HEK293 (cell line): ENCODE results near the gene GMPPA.

Source experiments
- CTCF ChIA-PET: fragments of 350-600 bp; formaldehyde crosslinking; extraction: SDS; loops from one replicate; lab custom pipeline; 2021; ENCODE audit warnings: antibody characterized with exemption; lab: Yijun Ruan, JAX
- POLR2A ChIA-PET: fragments of 300-600 bp; formaldehyde crosslinking; extraction: SDS; loops from one replicate; lab custom pipeline; 2020; ENCODE audit warnings: antibody characterized with exemption, inconsistent platforms; lab: Yijun Ruan, JAX
- H3K27ac ChIP-seq: fragments of 200-500 bp; sonication (Bioruptor generic); 2 replicates; pipeline ENCODE4 v1.5.1; 2014; ENCODE audit warnings: low read depth, low read length, control low read depth, inconsistent platforms; ENCODE audit errors: extremely low read depth
- H3K36me3 ChIP-seq, 2 experiments: fragments of 200-500 bp in 1 of 2; sonication (Bioruptor generic) in 1 of 2; 1 replicate in 1 of 2; 2 replicates in 1 of 2; pipeline ENCODE4 v1.5.1; 2014 to 2017; ENCODE audit warnings: inconsistent platforms in 2 of 2, low read length in 2 of 2; ENCODE audit not compliant: control insufficient read depth in 2 of 2, insufficient read depth in 1 of 2
- H3K4me1 ChIP-seq: fragments of 200-500 bp; sonication (Bioruptor generic); 2 replicates; pipeline ENCODE4 v1.5.1; 2014; ENCODE audit warnings: mild to moderate bottlenecking, low read length, inconsistent platforms; ENCODE audit not compliant: control insufficient read depth, insufficient read depth
- H3K4me3 ChIP-seq: 2 replicates; pipeline ENCODE4 v1.5.1; 2011; ENCODE audit warnings: low read depth, mild to moderate bottlenecking, control low read depth, low read length, moderate library complexity
- H3K9me3 ChIP-seq: fragments of 200-500 bp; sonication (Bioruptor generic); 2 replicates; pipeline ENCODE4 v1.5.1; 2014; ENCODE audit warnings: low read depth, low read length, inconsistent platforms; ENCODE audit not compliant: control insufficient read depth, insufficient read depth
- GLIS1 ChIP-seq: fragments of 450-650 bp; formaldehyde crosslinking; IDR thresholded peaks from 2 replicates; pipeline ENCODE4 v1.5.1; 2016; ENCODE audit warnings: missing biosample characterization, missing genetic modification characterization
- GLIS2 ChIP-seq: fragments of 450-650 bp; formaldehyde crosslinking; IDR thresholded peaks from 2 replicates; pipeline ENCODE4 v1.5.1; 2016; ENCODE audit warnings: missing biosample characterization, missing genetic modification characterization
- HOXA7 ChIP-seq: sonication (generic); formaldehyde crosslinking; IDR thresholded peaks from 2 replicates; pipeline ENCODE4 v1.8.1; 2022; ENCODE audit warnings: missing genetic modification reagents, borderline replicate concordance
- OVOL3 ChIP-seq: fragments of 450-650 bp; formaldehyde crosslinking; IDR thresholded peaks from 2 replicates; pipeline ENCODE4 v1.5.1; 2016; ENCODE audit warnings: missing biosample characterization, missing genetic modification characterization
- WT1 ChIP-seq: fragments of 450-650 bp; formaldehyde crosslinking; IDR thresholded peaks from 2 replicates; pipeline ENCODE4 v1.5.1; 2016; ENCODE audit warnings: missing biosample characterization, missing genetic modification characterization
- ZNF133 ChIP-seq: fragments of 450-650 bp; formaldehyde crosslinking; IDR thresholded peaks from 2 replicates; pipeline ENCODE4 v1.5.1; 2016; ENCODE audit warnings: missing biosample characterization, missing genetic modification characterization
- ZNF211 ChIP-seq: fragments of 450-650 bp; formaldehyde crosslinking; IDR thresholded peaks from 2 replicates; pipeline ENCODE4 v1.5.1; 2016; ENCODE audit warnings: low read depth, missing biosample characterization, missing genetic modification characterization
- ZNF214 ChIP-seq: fragments of 450-650 bp; formaldehyde crosslinking; IDR thresholded peaks from 2 replicates; pipeline ENCODE4 v1.5.1; 2017; ENCODE audit warnings: missing biosample characterization, mild to moderate bottlenecking, missing genetic modification characterization, borderline replicate concordance
- ZNF248 ChIP-seq: fragments of 450-650 bp; formaldehyde crosslinking; IDR thresholded peaks from 2 replicates; pipeline ENCODE4 v1.5.1; 2017; ENCODE audit warnings: missing biosample characterization, missing genetic modification characterization
- ZNF354C ChIP-seq: fragments of 450-650 bp; formaldehyde crosslinking; IDR thresholded peaks from 2 replicates; pipeline ENCODE4 v1.5.1; 2016; ENCODE audit warnings: missing biosample characterization, missing genetic modification characterization, low read depth, borderline replicate concordance
- ZNF529 ChIP-seq: fragments of 450-650 bp; formaldehyde crosslinking; IDR thresholded peaks from 2 replicates; pipeline ENCODE4 v1.5.1; 2017; ENCODE audit warnings: missing genetic modification characterization, missing biosample characterization; ENCODE audit not compliant: insufficient replicate concordance
- ZNF561 ChIP-seq: fragments of 450-650 bp; IDR thresholded peaks from 2 replicates; pipeline ENCODE4 v1.5.1; 2018; ENCODE audit warnings: missing biosample characterization, missing genetic modification characterization, borderline replicate concordance
- ZNF571 ChIP-seq: fragments of 450-650 bp; formaldehyde crosslinking; IDR thresholded peaks from 2 replicates; pipeline ENCODE4 v1.5.0; 2017; ENCODE audit warnings: missing biosample characterization, missing genetic modification characterization
- ZNF629 ChIP-seq: fragments of 450-650 bp; formaldehyde crosslinking; IDR thresholded peaks from 2 replicates; pipeline ENCODE4 v1.5.1; 2017; ENCODE audit warnings: missing biosample characterization, missing genetic modification characterization
- ZNF768 ChIP-seq: fragments of 450-650 bp; formaldehyde crosslinking; IDR thresholded peaks from 2 replicates; pipeline ENCODE4 v1.5.1; 2018; ENCODE audit warnings: missing biosample characterization, mild to moderate bottlenecking, missing genetic modification characterization
- ZNF785 ChIP-seq: fragments of 450-650 bp; formaldehyde crosslinking; IDR thresholded peaks from 2 replicates; pipeline ENCODE4 v1.5.1; 2016; ENCODE audit warnings: missing biosample characterization, missing genetic modification characterization
- ZNF791 ChIP-seq: fragments of 450-650 bp; formaldehyde crosslinking; IDR thresholded peaks from 2 replicates; pipeline ENCODE4 v1.5.1; 2016; ENCODE audit warnings: missing biosample characterization, missing genetic modification characterization
- ZNF830 ChIP-seq: fragments of 450-650 bp; IDR thresholded peaks from 2 replicates; pipeline ENCODE4 v1.5.0; 2018; ENCODE audit warnings: missing biosample characterization, missing genetic modification characterization, low read depth, mild to moderate bottlenecking, moderate library complexity
- ZSCAN30 ChIP-seq: fragments of 450-650 bp; IDR thresholded peaks from 2 replicates; pipeline ENCODE4 v1.5.1; 2018; ENCODE audit warnings: missing biosample characterization, mild to moderate bottlenecking, missing genetic modification characterization, moderate library complexity
- TF ChIP-seq, protein P1 (sequence below): fragments of 450-650 bp; formaldehyde crosslinking; IDR thresholded peaks from 2 replicates; pipeline ENCODE4 v1.5.1; 2017; ENCODE audit warnings: missing biosample characterization, missing genetic modification characterization
- TF ChIP-seq, protein P2 (sequence below): fragments of 450-650 bp; IDR thresholded peaks from 2 replicates; pipeline ENCODE4 v1.5.1; 2018; ENCODE audit warnings: missing biosample characterization, mild to moderate bottlenecking, missing genetic modification characterization
- TF ChIP-seq, protein P3 (sequence below): fragments of 450-650 bp; formaldehyde crosslinking; IDR thresholded peaks from 2 replicates; pipeline ENCODE4 v1.5.1; 2016; ENCODE audit warnings: missing biosample characterization, missing genetic modification characterization
- TF ChIP-seq, protein P4 (sequence below): fragments of 450-650 bp; formaldehyde crosslinking; IDR thresholded peaks from 2 replicates; pipeline ENCODE4 v1.5.1; 2016; ENCODE audit warnings: missing biosample characterization, missing genetic modification characterization
- TF ChIP-seq, protein P5 (sequence below): fragments of 450-650 bp; formaldehyde crosslinking; IDR thresholded peaks from 2 replicates; pipeline ENCODE4 v1.5.1; 2016; ENCODE audit warnings: missing biosample characterization, missing genetic modification characterization

The GMPPA gene

DNA sequence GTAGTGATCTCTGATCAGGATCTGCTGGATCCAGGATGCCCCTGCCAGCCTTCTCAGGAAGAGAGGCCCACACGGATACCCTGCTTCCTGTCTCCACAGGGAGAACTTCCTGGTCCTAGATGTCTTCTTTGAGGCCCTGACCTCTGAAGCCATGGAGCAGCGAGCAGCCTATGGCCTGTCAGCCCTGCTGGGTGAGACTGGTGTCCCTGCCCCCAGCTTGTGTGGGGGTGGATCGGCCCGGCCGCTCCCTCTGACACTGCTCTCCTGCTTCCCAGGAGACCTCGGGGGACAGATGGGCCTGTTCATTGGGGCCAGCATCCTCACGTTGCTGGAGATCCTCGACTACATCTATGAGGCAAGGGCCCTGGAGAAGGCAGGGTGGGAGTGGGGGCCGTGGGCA is 38.3 kb downstream of the GMPPA start:
- H3K4me1 ChIP-seq: no peaks in the 10 kb centered on the region
- no peaks in the 10 kb centered on the region for H3K9me3 ChIP-seq
- H3K36me3 ChIP-seq: peaks cover 0 to 32% of the 10 kb centered on the region in 2 experiments; a peak in 1 of 3 replicates
- ChIA-PET CTCF (interaction anchor here (0.5 to 1.0 kb wide), 2 partner anchors 78 to 320 kb away, joined by 3 read pairs; no protein-coding TSS in a partner anchor), POLR2A (no interaction called here)
- TF ChIP-seq, protein P1, sequence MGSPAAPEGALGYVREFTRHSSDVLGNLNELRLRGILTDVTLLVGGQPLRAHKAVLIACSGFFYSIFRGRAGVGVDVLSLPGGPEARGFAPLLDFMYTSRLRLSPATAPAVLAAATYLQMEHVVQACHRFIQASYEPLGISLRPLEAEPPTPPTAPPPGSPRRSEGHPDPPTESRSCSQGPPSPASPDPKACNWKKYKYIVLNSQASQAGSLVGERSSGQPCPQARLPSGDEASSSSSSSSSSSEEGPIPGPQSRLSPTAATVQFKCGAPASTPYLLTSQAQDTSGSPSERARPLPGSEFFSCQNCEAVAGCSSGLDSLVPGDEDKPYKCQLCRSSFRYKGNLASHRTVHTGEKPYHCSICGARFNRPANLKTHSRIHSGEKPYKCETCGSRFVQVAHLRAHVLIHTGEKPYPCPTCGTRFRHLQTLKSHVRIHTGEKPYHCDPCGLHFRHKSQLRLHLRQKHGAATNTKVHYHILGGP (tag by site-specific recombination): no peak
- TF ChIP-seq WT1 (tag by site-specific recombination) (no peak), ZNF133 (tag by site-specific recombination) (no peak), ZNF629 (tag by site-specific recombination) (no peak), ZNF214 (tag by site-specific recombination) (no peak), HOXA7 (no peak), OVOL3 (tag by site-specific recombination) (no peak), ZNF571 (tag by site-specific recombination) (no peak), GLIS1 (tag by site-specific recombination) (no peak), ZNF768 (tag by site-specific recombination) (no peak), ZSCAN30 (no peak), ZNF248 (tag by site-specific recombination) (no peak), ZNF785 (tag by site-specific recombination) (no peak), ZNF791 (tag by site-specific recombination) (no peak), ZNF529 (tag by site-specific recombination) (no peak), ZNF211 (tag by site-specific recombination) (no peak)
- TF ChIP-seq, protein P2, sequence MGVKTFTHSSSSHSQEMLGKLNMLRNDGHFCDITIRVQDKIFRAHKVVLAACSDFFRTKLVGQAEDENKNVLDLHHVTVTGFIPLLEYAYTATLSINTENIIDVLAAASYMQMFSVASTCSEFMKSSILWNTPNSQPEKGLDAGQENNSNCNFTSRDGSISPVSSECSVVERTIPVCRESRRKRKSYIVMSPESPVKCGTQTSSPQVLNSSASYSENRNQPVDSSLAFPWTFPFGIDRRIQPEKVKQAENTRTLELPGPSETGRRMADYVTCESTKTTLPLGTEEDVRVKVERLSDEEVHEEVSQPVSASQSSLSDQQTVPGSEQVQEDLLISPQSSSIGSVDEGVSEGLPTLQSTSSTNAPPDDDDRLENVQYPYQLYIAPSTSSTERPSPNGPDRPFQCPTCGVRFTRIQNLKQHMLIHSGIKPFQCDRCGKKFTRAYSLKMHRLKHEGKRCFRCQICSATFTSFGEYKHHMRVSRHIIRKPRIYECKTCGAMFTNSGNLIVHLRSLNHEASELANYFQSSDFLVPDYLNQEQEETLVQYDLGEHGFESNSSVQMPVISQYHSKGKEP (tag by site-specific recombination): no peak
- TF ChIP-seq, protein P3, sequence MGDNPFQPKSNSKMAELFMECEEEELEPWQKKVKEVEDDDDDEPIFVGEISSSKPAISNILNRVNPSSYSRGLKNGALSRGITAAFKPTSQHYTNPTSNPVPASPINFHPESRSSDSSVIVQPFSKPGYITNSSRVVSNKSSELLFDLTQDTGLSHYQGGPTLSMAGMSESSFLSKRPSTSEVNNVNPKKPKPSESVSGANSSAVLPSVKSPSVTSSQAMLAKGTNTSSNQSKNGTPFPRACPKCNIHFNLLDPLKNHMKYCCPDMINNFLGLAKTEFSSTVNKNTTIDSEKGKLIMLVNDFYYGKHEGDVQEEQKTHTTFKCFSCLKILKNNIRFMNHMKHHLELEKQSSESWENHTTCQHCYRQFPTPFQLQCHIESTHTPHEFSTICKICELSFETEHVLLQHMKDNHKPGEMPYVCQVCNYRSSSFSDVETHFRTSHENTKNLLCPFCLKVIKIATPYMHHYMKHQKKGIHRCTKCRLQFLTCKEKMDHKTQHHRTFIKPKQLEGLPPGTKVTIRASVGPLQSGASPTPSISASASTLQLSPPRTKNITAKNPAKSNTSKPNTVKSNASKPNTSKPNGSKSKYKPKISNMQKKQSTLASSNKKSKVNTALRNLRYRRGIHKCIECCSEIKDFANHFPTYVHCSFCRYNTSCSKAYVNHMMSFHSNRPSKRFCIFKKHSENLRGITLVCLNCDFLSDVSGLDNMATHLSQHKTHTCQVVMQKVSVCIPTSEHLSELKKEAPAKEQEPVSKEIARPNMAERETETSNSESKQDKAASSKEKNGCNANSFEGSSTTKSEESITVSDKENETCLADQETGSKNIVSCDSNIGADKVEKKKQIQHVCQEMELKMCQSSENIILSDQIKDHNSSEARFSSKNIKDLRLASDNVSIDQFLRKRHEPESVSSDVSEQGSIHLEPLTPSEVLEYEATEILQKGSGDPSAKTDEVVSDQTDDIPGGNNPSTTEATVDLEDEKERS (tag by site-specific recombination): no peak
- no peak overlapping the region for H3K4me3 ChIP-seq
- H3K27ac ChIP-seq: no peak overlapping the region

DNA sequence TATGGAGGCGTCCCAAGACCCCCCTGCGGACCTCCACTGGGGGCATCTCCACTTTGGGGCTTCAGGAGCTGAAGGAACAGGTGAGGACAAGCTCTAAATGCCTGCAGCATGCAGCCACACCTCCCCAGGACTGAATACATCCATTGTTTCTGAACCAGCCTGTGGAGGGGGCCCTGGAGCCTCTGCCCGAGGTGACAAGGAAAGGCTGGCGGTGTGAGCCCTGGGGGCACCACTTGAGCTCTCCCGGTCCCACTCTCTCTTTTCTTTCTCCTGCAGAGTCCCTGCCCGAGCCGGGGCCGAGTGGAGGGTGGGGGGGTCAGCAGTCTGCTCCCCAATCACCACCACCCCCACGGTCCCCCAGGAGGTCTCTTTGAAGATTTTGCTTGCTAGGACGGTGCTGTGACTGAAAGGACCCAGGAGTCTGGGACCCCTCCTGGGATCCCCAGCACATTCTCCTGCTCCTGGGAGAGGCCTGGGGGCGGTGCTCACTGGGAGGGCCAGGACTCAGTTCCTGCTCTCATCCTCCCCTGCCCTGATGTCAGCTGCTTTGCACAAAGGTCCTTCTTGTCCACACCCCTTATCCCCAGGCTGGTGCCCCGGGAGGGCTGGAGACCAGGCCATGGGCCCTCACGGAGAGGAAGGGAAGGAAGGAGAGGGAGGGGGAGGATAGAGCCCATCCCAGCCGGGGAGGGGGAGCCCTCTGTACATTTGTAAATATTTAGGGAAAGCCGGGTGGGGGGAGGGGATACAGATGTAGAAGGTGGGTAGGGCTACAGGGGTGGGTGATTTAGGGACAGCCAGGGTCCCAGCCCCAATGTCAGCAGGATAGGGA is 39.2 kb downstream of the GMPPA start:
- Histone ChIP-seq H3K9me3 (no peaks in the 10 kb centered on the region), H3K36me3 (peaks cover 0 to 32% of the 10 kb centered on the region in 2 experiments; a peak in 1 of 3 replicates), H3K4me3 (no peak overlapping the region), H3K27ac (no peak overlapping the region), H3K4me1 (no peaks in the 10 kb centered on the region)
- ChIA-PET POLR2A (no interaction called here), CTCF (interaction anchor here (0.5 to 4.2 kb wide), 8 partner anchors 7 to 319 kb away, joined by 3 to 68 read pairs (median 4); no protein-coding TSS in a partner anchor)
- TF ChIP-seq, protein P4, sequence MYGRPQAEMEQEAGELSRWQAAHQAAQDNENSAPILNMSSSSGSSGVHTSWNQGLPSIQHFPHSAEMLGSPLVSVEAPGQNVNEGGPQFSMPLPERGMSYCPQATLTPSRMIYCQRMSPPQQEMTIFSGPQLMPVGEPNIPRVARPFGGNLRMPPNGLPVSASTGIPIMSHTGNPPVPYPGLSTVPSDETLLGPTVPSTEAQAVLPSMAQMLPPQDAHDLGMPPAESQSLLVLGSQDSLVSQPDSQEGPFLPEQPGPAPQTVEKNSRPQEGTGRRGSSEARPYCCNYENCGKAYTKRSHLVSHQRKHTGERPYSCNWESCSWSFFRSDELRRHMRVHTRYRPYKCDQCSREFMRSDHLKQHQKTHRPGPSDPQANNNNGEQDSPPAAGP (tag by site-specific recombination): peak; percentile 62; the same call in 1 of the 2 replicates
- no peak for TF ChIP-seq ZNF354C (tag by site-specific recombination)
- TF ChIP-seq, protein P5, sequence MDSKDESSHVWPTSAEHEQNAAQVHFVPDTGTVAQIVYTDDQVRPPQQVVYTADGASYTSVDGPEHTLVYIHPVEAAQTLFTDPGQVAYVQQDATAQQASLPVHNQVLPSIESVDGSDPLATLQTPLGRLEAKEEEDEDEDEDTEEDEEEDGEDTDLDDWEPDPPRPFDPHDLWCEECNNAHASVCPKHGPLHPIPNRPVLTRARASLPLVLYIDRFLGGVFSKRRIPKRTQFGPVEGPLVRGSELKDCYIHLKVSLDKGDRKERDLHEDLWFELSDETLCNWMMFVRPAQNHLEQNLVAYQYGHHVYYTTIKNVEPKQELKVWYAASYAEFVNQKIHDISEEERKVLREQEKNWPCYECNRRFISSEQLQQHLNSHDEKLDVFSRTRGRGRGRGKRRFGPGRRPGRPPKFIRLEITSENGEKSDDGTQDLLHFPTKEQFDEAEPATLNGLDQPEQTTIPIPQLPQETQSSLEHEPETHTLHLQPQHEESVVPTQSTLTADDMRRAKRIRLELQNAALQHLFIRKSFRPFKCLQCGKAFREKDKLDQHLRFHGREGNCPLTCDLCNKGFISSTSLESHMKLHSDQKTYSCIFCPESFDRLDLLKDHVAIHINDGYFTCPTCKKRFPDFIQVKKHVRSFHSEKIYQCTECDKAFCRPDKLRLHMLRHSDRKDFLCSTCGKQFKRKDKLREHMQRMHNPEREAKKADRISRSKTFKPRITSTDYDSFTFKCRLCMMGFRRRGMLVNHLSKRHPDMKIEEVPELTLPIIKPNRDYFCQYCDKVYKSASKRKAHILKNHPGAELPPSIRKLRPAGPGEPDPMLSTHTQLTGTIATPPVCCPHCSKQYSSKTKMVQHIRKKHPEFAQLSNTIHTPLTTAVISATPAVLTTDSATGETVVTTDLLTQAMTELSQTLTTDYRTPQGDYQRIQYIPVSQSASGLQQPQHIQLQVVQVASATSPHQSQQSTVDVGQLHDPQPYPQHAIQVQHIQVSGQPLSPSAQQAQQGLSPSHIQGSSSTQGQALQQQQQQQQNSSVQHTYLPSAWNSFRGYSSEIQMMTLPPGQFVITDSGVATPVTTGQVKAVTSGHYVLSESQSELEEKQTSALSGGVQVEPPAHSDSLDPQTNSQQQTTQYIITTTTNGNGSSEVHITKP (tag by site-specific recombination): peak; percentile 85
- no peak for TF ChIP-seq ZNF561 (tag by site-specific recombination)
- no peak for TF ChIP-seq ZNF830 (tag by site-specific recombination)
- no peak; the same call in 1 of the 2 replicates for TF ChIP-seq GLIS2 (tag by site-specific recombination)
